Mucosa of rectum (tissue), 2 donors: ENCODE results near the gene IZUMO4.

ENCODE experiments used
- H3K27ac ChIP-seq, 2 donors: one replicate each; pipeline ENCODE4 v1.7.0; 2013; ENCODE audit warnings: inconsistent platforms in 2 of 2, low read depth in 2 of 2, low read length in 2 of 2
- H3K27me3 ChIP-seq, 2 donors: one replicate each; pipeline ENCODE4 v1.7.0; 2013; ENCODE audit warnings: low read length in 2 of 2; ENCODE audit not compliant: control insufficient read depth in 2 of 2, insufficient read depth in 2 of 2
- H3K36me3 ChIP-seq, 2 donors: one replicate each; pipeline ENCODE4 v1.7.0; 2013; ENCODE audit warnings: low read length in 2 of 2; ENCODE audit not compliant: control insufficient read depth in 2 of 2, insufficient read depth in 2 of 2
- H3K4me1 ChIP-seq, 2 donors: one replicate each; pipeline ENCODE4 v1.7.0; 2013; ENCODE audit warnings: low read length in 2 of 2, mild to moderate bottlenecking in 1 of 2; ENCODE audit not compliant: control insufficient read depth in 2 of 2, insufficient read depth in 2 of 2
- H3K4me3 ChIP-seq, 2 donors: one replicate each; pipeline ENCODE4 v1.7.0; 2013; ENCODE audit warnings: low read length in 2 of 2
- H3K9ac ChIP-seq, 2 donors: one replicate each; pipeline ENCODE4 v1.7.0; 2013; ENCODE audit warnings: low read length in 2 of 2, low read depth in 1 of 2, mild to moderate bottlenecking in 1 of 2
- H3K9me3 ChIP-seq, 2 donors: one replicate each; pipeline ENCODE4 v1.7.0; 2013; ENCODE audit warnings: low read length in 2 of 2; ENCODE audit not compliant: control insufficient read depth in 2 of 2
- donor health status: healthy.
- donor health status: Normal muscosa, but diverticular disease.

The IZUMO4 gene

DNA sequence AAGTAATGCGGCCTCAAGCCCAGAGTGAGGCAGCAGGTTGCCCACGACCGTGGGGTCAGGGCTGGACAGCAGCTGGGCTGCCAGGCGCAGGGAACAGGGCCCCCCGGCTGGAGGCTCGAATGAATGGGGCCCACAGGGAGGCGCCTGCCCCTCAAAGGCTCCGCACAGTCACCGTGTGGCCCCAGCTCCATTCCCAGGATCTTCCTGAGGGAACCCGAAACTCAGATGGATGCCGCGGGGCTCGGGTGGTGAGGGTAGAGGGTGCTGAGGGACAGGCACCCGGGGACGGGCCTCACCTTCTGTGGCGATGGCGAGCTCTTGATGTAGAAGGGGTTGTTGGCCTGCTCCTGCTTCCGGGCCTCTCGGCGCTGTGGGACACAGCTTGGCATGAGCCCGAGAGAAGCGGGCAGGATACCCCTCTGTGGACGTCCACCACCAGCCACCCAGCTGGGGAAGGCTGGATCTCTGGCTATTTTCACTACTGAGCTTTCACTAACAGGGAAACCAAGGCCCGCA is 19.3 kb downstream of the IZUMO4 start:
- Histone ChIP-seq H3K9me3 (no peaks in the 10 kb centered on the region), H3K9ac (no peak overlapping the region), H3K36me3 (peaks cover 82 to 88% of the 10 kb centered on the region in 2 donors), H3K4me1 (no peaks in the 10 kb centered on the region), H3K27me3 (no peaks in the 10 kb centered on the region), H3K4me3 (no peak overlapping the region), H3K27ac (no peak overlapping the region)

- no peaks in the 10 kb centered on the region for H3K4me1 ChIP-seq
Measured at GRCh38 chr19:2116507-2116906, 19.8 kb downstream of the IZUMO4 start.

DNA sequence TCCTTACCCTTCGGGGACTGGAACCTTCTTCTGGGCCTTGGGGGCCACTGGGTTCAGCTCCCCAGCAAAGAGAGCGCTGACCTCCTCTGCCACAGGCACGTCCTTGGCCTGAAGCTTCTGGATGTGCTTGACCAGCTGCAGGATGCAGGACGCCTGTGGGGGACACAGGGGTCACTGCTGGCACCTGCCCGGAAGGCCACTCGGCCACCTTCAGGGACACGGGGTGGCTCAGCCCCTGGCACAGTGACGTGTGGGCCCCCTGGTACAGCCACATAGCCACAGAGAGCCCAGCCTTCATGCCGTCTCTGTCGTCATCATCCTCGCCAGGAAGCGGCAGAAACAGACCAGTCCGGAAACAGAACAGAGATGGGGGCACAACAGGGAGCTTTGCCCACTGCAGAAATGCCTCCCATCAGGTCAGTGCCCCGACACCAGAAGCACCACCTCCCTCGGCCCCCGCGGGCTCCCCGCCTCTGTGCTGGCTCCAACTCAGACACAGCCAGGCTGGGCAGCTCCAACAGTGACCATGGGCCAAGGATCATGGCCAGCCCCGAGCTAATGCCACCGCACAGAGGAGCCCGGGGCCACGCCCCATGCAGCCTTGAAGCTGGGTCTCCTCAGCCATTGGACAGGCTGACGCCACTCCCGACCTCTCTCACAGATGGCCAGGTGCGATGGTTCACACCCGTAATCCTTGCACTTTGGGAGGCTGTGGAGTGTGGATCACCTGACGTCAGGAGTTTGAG is 20.7 kb downstream of the IZUMO4 start:
- Histone ChIP-seq H3K9ac (no peak overlapping the region), H3K4me1 (no peaks in the 10 kb centered on the region), H3K36me3 (peaks cover 85 to 88% of the 10 kb centered on the region in 2 donors), H3K9me3 (no peaks in the 10 kb centered on the region), H3K4me3 (no peak overlapping the region), H3K27ac (no peak overlapping the region), H3K27me3 (no peaks in the 10 kb centered on the region)

More at GRCh38 chr19:2116507-2116906, 19.8 kb downstream of the IZUMO4 start:
- no peak overlapping the region for H3K9ac ChIP-seq
- H3K36me3 ChIP-seq = peaks cover 84 to 88% of the 10 kb centered on the region in 2 donors
- H3K27ac ChIP-seq = no peak overlapping the region
- no peaks in the 10 kb centered on the region for H3K9me3 ChIP-seq
- no peaks in the 10 kb centered on the region for H3K27me3 ChIP-seq
- H3K4me3 ChIP-seq = no peak overlapping the region

DNA sequence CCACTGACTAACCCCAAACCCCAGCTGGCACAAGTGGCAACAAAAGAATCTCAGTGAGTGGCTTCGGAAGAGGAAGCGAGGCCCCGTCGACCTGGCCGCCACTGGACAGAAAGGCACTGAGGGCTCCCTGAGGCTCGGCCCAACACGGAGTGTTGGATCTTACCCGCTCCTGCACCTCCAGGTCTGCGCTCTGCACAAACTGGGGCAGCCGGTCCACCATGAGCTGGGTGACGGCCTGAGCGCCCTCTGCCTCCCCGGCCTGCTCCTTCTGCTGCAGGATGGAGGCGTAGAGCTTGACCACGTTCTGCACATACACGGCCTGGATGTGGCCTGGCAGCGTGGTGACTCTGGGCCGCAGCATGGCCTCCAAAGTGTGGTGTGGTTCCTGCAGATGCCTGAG is 21.7 kb downstream of the IZUMO4 start:
- Histone ChIP-seq H3K27me3 (no peaks in the 10 kb centered on the region), H3K4me3 (no peak overlapping the region), H3K4me1 (no peaks in the 10 kb centered on the region), H3K9me3 (no peaks in the 10 kb centered on the region), H3K36me3 (peaks cover 89 to 91% of the 10 kb centered on the region in 2 donors), H3K27ac (no peak overlapping the region), H3K9ac (no peak overlapping the region)

DNA sequence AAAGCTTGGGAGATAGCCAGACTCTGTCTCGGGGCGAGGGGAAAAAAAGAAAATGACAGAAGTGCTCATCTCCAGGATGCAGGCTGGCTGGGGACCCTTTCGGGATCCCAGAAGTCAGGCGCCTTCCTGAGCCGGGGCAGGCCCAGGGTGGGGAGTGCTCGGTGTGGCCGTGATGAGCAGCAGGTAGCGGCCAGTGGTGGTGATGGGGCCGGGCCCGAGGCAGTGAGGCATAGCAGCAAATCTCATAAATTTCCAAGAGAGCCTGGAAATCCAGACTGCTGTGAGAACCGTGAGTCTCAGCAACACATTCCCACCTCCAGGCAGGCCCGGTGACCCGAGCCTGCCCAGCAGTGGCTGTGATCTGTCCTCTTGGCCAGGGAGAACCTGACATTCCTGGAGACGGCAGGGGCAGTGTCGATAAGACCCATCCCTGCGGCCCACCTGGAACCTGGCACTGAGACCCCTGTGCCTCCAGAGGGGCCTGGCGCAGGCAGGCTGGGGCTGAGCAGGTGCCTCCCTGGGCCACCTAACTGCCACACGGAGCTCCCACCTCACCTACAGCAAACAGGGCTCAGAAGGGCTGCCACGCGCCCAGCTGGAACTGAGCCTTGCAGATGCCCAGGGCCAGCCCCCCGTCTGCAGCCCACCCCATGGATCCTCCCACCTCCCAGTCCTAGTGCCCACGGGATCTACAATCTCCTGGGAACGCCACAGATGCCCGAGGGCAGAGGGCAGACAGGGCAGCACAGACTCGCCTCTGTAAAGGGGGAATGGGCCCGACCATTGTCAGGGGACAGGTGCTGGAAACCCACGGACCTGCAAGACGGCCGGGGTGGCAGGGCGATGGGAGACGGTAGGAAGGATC is 23.4 kb downstream of the IZUMO4 start:
- Histone ChIP-seq H3K9ac (no peak overlapping the region), H3K4me1 (no peaks in the 10 kb centered on the region), H3K9me3 (no peaks in the 10 kb centered on the region), H3K27ac (no peak overlapping the region), H3K4me3 (no peak overlapping the region), H3K36me3 (peaks cover 82 to 85% of the 10 kb centered on the region in 2 donors), H3K27me3 (no peaks in the 10 kb centered on the region)

- Histone ChIP-seq H3K4me1 (no peaks in the 10 kb centered on the region), H3K9ac (no peak overlapping the region), H3K9me3 (no peaks in the 10 kb centered on the region), H3K36me3 (peaks cover 76 to 79% of the 10 kb centered on the region in 2 donors), H3K27ac (no peak overlapping the region), H3K4me3 (no peak overlapping the region), H3K27me3 (no peaks in the 10 kb centered on the region)
Measured at GRCh38 chr19:2120821-2121220, 24.1 kb downstream of the IZUMO4 start.

DNA sequence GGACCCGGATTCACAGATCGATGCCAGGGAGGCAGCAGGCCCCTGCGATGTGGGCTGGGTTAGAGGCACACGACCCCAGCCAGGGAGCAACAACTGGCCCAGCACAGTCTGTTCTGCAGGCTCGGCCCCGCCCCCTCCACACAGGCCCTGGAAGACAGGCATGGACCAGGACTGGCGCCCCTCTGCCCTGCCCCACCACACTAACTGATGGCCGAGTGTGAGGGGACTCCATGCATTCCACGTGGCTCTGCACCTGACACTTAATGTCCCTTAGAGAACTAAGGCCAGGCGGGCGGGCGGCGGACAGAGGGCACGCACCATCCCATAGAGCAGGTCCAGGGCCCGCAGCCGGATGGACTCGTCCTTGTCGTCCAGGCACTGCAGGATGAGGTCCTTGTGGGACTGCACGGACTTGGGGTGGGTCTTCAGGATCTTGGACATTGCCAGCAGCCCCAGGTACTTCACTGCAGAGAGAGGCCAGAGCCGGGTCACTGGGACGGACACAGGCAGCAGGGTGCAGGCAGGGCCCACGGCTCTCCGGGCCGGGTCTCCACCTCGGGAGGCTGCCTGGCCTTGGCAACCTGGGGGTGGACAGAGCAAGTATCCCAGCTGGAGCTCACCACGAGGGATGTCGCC is 24.8 kb downstream of the IZUMO4 start:
- H3K36me3 ChIP-seq = peaks cover 71 to 72% of the 10 kb centered on the region in 2 donors
- no peak overlapping the region for H3K9ac ChIP-seq

GRCh38 chr19:2122251-2122650 is 25.5 kb downstream of the IZUMO4 start:
- Histone ChIP-seq H3K9me3 (no peaks in the 10 kb centered on the region), H3K27me3 (no peaks in the 10 kb centered on the region), H3K9ac (no peak overlapping the region), H3K27ac (no peak overlapping the region), H3K36me3 (peaks cover 71 to 72% of the 10 kb centered on the region in 2 donors), H3K4me3 (no peak overlapping the region), H3K4me1 (no peaks in the 10 kb centered on the region)

More for the DNA sequence above, 24.8 kb downstream of the IZUMO4 start:
- Histone ChIP-seq H3K4me1 (no peaks in the 10 kb centered on the region), H3K9me3 (no peaks in the 10 kb centered on the region), H3K4me3 (no peak overlapping the region), H3K27me3 (no peaks in the 10 kb centered on the region), H3K27ac (no peak overlapping the region)

DNA sequence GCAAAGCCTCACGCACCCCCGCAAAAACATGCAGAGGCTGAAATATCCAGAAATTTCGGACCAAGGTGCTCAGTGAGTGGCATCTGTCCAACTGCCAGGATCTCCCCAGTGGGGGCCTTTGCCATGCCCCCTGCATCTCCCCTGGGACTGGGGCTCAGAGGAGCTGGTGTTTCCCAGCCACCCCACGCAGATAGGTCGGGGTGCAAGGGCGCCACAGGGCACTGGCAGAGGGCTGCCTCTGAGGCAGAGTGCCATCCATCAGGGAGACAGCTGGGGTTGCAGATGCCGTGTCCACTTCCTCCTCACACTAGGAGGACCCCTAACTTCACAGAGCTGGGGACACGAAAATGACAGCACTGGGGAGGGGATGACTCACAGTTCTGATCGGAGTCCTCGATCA is 26.3 kb downstream of the IZUMO4 start:
- Histone ChIP-seq H3K4me3 (no peak overlapping the region), H3K27ac (no peak overlapping the region), H3K9ac (no peak overlapping the region), H3K36me3 (peaks cover 70 to 72% of the 10 kb centered on the region in 2 donors), H3K27me3 (no peaks in the 10 kb centered on the region), H3K4me1 (no peaks in the 10 kb centered on the region), H3K9me3 (no peaks in the 10 kb centered on the region)
